ENCODE data around the gene TPCN1. TPM values are rescaled to one million over a fixed set of nuclear protein-coding genes. Genes with fewer than 3 reads are reported as not detected.
A peak's percentile ranks its signal among the peaks of the same experiment; 100 is the strongest.

Gene TPCN1
- total RNA-seq, 2 donors from 2014 or later = 54.7 to 111 TPM

DNA sequence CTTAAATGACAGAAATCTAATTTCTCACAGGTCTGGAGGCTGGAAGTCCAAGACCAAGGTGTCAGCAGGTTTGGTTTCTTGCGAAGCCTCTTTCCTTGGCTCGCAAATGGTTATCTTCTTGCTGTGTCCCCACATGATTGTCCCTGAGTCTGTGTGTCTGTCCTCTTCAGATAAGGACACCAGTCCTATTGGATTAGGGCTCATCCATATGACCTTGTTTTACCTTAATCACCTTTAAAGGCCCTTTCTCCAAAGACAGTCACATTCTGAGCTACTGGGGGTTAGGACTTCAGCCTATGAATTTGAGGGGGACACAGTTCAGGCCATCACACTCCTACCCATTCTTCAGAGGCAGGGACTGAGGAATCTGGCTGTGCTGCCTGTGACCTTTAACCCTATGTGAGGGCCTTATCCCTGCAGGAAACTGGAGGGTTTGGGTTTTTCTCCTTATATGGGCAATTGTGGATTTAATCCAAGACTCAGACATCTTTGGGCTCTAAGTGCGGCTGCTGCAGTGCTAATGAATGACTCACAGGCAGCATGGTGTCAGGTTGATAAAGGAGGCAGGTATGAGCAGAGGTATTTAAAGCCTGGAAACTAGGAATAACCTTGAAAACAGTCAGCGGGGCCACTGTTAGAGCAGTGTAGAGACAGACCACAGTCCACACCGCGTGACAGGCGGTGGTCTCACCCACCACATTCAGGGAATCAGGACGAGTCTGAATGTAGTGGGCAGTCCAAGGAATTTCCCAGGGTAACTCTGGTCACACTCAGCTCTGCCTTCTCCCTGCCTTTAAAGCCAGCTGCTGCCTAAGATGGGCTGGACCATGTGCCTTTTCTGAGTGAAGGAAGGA, 10.2 kb downstream of the TPCN1 start:
- Mint-ChIP-seq H3K36me3 (peaks cover 18 to 53% of the 10 kb centered on the region in 2 donors), H3K27ac (no peak overlapping the region), H3K9me3 (no peaks in the 10 kb centered on the region)
- DNase-seq (ENCODE audit: low spot score in 2 of 2) (peak in 1 of 2 donors; percentile 25), ATAC-seq (no peak)

DNA sequence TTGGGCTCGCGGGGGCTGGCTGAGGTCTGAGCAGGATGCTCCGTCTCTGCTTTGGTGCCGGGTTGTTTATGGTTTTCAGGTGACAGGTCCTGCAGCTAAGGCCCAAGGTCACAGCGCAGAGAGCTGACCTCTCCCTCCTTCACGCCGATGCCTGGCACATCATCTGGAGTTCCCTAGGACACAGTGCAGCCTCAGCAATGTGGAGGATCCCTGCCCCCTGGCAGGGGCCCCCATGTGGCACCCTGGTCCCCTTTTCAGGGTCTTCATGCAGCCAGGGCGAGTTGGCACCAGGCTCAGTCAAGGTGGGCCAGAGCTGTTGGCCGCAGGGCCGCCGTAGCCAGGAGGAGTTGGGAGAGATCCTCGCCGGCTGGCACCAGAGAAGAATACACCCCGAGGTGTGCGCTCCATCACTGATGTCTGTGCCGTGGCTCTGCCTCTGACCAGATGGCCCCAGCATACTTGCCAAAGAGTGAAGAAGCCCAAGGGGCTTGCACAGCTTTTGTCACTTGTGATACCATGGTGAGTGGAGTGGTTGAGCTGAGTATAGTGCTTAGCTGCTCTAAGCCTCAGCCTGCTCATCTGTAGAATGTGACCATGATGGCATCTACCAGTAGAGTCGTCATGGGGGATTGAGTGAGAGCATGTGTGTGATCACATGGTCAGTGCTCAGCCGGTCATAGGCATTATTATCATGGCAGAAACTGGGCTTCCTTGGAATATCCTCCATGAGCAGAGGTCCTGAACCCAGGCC, 11.0 kb downstream of the TPCN1 start:
- Mint-ChIP-seq H3K36me3 (peaks cover 18 to 53% of the 10 kb centered on the region in 2 donors), H3K9me3 (no peaks in the 10 kb centered on the region)
- DNase-seq (ENCODE audit: low spot score in 2 of 2) = peak in 1 of 2 donors; percentile 52

DNA sequence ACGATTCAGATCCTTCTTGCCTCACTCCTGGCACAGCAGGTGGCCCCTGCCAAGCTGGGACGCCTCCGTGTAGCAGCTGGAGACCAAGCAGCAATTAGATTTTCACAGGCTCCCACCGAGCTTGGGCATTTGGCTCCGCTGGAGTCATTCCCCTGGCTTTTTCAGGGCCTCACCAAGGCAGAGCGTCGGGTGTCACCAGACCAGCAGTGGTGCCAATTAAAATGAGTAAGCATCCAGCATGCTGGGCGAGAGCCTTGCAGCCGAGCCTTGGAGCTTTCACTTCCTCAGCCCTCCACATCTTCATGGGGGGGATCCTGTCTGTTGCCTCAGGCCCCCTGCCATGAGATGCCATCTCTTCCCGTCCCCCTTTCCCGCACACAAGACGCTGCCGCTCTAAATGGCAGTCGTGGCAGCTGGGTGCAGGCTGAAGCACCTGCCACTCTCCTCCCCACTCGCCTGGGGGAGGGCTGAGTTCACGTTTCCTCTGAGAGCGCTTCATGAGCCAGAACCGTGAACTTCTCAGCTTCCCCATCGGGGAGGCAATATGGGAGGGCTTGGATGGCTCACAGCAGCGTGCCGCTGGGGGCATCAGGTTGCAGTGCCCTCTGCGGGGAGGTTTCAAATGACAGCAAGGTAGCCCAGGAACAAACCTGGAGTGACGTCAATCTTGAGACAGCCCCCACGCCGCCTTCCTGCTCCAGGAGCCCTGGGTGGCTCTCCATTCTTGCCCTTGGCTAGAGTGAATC, 11.7 kb downstream of the TPCN1 start:
- peaks cover 18 to 45% of the 10 kb centered on the region in 2 donors for H3K36me3 Mint-ChIP-seq
- DNase-seq (ENCODE audit: low spot score in 2 of 2) (peak; percentile 59 to 61), ATAC-seq (peak; percentile 44 to 79)
- H3K9me3 Mint-ChIP-seq = no peaks in the 10 kb centered on the region
- H3K27ac Mint-ChIP-seq = peak overlapping the region; percentile 79 to 93

More for the DNA sequence above, 11.0 kb downstream of the TPCN1 start:
- no peak for ATAC-seq
- peak overlapping the region; percentile 44 to 79 for H3K27ac Mint-ChIP-seq

DNA sequence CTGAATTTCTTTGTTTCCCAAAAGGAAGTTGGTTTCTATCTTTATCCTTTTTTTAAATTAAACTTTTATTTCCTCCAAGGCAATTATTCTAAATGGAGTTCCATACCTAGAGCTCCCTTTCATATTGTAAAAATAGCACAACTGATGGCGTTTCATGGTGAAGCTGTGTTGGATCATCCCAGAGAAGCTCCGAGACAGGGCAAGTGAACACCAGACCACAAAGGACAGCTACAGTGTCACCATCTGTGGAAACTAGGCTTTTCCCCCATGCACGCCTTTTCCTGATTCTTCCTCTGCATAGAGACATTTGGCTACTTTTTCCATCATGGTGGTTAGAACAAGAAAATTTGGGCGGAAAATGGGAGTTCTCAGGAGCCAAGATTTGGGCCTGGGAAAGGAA, 12.7 kb downstream of the TPCN1 start:
- no peak for ATAC-seq
- peak overlapping the region; percentile 55 to 79 for H3K27ac Mint-ChIP-seq
- DNase-seq (ENCODE audit: low spot score in 2 of 2) = no peak
- no peaks in the 10 kb centered on the region for H3K9me3 Mint-ChIP-seq
- H3K36me3 Mint-ChIP-seq = peaks cover 18 to 37% of the 10 kb centered on the region in 2 donors

DNA sequence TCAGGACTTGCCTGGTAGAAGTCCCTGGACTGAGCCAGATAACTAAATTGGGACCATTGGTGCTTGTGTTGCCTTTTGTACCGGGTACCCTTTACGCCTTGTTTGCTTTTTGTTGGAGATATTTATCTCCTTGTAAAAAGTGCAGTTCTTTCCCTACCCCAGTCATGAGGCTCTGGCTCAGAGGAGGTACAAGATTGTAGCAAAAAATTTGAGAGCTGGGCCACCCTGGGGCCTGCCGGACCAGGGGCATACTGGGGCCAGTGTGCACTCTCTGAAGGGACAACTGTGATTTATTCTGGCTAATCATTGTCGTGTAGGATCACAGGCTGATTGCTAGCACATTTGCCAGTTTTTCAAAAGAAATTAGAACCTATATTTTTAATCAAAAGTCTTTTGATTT, 13.2 kb downstream of the TPCN1 start:
- no peak overlapping the region for H3K27ac Mint-ChIP-seq
- H3K36me3 Mint-ChIP-seq = peaks cover 18 to 37% of the 10 kb centered on the region in 2 donors
- DNase-seq (ENCODE audit: low spot score in 2 of 2) (peak in 1 of 2 donors; percentile 21), ATAC-seq (no peak)
- no peaks in the 10 kb centered on the region for H3K9me3 Mint-ChIP-seq

DNA sequence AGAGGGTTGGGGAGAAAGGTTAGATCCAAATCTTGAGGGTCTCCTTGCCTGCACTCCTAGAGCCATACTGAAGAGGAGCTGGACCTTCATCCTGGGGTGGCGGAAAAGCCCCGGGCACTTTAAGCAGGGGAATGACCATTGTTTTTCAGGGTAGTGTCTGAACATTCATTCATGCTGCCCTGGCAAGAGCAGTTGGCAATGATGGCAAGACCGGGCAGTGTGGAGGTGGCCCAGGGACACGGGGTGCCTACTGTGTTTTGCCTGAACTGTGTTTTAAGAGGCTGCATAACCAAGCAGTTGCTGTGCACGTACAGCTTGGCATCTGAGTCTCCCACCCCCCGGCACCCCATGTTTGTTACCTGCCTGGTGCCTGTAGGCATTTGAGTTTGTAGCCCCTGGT, 14.7 kb downstream of the TPCN1 start:
- Mint-ChIP-seq H3K9me3 (no peaks in the 10 kb centered on the region), H3K36me3 (peaks cover 18 to 30% of the 10 kb centered on the region in 2 donors), H3K27ac (peak overlapping the region in 1 of 2 donors; percentile 18)
- ATAC-seq = no peak
- DNase-seq (ENCODE audit: low spot score in 2 of 2) = peak in 1 of 2 donors; percentile 48

DNA sequence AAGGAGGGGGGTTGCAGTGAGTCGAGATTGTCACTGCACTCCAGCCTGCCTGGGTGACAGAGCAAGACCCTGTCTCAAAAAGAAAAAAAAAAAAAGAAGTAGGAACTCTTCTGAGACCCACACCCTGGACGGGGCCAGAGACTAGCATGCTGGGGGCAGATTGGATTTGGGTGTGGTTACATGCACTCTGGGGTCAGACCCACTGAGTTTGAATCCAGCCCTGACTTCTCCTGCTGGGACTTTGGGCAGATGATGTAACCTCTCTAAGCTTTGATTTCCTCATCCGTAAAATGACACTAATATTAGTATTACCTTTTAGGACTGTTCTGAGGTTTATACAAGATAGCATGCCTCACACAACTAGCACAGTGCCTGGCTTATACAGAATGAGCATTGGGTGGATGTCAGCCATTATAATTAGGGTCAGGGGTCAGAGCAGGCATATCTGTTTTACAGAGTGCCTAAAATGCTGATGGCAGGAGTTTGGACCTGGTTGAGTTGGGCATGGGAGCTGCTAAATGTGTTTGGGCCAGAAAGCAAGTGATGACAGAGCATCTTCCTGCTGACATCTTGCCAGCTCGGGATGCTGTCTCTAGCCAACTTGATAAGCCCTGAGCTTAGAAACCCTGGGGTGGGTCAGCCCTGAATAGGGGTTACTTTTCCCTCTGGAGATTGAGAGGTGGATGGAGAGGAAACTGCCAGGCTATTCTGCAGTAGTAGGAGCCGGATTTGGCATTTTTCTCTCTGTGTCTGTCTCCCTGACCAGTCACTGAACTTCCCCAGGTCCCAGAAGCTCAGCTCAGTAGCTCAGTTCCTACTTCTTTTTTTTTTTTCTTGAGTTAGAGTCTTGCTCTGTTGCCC, 15.5 kb downstream of the TPCN1 start:
- H3K27ac Mint-ChIP-seq = peak overlapping the region in 1 of 2 donors; percentile 47
- ATAC-seq (no peak), DNase-seq (ENCODE audit: low spot score in 2 of 2) (no peak)
- H3K36me3 Mint-ChIP-seq = peaks cover 18 to 24% of the 10 kb centered on the region in 2 donors
- H3K9me3 Mint-ChIP-seq = no peaks in the 10 kb centered on the region

DNA sequence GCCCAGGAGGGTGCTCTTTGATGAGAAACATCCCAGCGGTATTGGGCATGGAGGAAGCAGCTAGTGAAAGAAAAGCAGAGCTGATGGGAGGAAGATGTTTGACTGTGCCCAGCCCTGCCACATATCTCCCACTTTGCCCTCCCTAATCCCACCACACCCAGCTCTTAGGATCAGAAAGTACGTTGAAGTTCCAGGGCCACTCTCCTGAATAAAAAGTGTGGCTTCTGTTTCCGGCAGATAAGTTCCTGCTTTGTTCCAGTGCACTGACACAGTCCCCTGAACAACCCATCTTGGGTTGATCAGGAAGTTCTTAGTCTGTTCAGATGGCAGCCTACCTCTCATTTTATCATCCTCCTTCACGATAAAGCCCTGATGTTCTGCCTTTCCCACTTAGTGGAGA, 16.5 kb downstream of the TPCN1 start:
- H3K9me3 Mint-ChIP-seq = no peaks in the 10 kb centered on the region
- peaks cover 10 to 20% of the 10 kb centered on the region in 2 donors for H3K36me3 Mint-ChIP-seq
- H3K27ac Mint-ChIP-seq = no peak overlapping the region
- DNase-seq (ENCODE audit: low spot score in 2 of 2) (no peak), ATAC-seq (no peak)

DNA sequence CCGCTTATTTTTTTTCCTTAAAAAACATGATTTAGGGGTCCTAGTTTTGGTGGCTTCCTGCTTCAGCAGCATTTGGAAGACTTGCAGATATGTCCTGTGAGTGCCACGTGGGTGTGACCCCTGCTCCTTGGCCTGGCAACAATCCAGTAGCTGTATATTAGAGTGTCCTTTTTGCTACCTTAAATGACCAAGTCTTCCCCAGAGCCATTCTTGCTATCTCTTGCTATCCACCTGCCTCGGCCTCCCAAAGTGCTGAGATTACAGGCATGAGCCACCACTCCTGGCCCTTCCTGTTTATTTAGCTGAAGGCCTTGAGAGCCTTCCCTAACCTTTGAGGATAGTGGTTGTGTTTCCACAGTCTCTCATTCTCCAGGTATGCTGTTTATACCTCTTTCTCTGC, 17.0 kb downstream of the TPCN1 start:
- ATAC-seq (no peak), DNase-seq (ENCODE audit: low spot score in 2 of 2) (peak in 1 of 2 donors; percentile 40)
- peaks cover 4 to 15% of the 10 kb centered on the region in 2 donors for H3K36me3 Mint-ChIP-seq
- no peaks in the 10 kb centered on the region for H3K9me3 Mint-ChIP-seq
- H3K27ac Mint-ChIP-seq = peak overlapping the region in 1 of 2 donors; percentile 33

DNA sequence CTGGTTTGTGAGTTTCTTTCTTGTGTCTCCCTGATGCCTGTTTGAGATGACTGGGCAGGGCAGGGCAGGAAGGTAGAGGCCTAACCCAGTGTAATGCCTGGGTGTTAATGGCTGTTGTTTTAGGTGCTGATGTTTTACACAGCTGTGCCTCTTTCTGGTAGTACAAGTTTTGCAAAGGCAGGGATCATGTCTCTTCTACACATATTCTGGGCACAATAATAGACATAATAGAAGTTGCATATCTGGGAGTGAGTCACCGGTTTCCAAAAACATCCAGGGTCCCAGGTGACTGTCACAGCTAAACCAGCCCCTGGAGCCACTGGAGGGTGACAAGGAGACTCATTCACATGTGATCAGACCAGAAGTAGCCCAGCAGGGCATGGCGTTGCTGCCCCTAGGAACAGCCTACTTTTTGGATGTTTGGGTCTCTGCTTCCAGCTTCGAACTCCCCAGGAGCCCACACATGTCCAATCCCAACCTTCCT, 18.1 kb downstream of the TPCN1 start:
- peak; percentile 34 to 46 for ATAC-seq
- Mint-ChIP-seq H3K36me3 (peaks cover 0 to 5% of the 10 kb centered on the region in 2 donors), H3K27ac (peak overlapping the region in 1 of 2 donors; percentile 33), H3K9me3 (no peaks in the 10 kb centered on the region)
- DNase-seq (ENCODE audit: low spot score in 2 of 2) = no peak

DNA sequence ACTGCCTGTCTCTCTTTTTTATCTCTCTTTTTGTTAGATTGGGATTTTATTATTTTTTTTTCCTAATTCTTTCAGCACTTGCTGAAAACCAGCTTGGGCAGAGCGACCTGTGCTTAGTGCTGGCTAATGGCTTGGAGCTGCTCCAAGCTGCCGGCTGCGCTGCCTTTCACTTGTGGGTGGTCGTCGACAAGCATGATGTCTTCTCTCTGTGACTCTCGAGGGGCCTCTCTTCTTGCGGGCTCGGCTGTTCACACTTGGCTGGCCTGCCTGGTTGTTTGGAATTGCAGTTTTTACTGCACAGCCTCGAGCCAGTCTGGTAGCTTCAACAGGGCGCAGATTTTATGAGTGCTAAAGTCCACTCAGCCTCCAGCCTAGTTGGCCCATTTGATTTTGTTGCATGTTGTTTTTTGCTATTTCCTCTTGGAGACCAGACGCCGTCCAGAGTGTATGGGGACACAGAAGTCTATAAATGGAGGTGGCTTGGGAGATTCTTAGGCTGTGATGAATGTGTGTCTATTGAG, 18.6 kb downstream of the TPCN1 start:
- ATAC-seq (no peak), DNase-seq (ENCODE audit: low spot score in 2 of 2) (no peak)
- Mint-ChIP-seq H3K9me3 (no peaks in the 10 kb centered on the region), H3K27ac (no peak overlapping the region), H3K36me3 (peaks cover 0 to 5% of the 10 kb centered on the region in 2 donors)

DNA sequence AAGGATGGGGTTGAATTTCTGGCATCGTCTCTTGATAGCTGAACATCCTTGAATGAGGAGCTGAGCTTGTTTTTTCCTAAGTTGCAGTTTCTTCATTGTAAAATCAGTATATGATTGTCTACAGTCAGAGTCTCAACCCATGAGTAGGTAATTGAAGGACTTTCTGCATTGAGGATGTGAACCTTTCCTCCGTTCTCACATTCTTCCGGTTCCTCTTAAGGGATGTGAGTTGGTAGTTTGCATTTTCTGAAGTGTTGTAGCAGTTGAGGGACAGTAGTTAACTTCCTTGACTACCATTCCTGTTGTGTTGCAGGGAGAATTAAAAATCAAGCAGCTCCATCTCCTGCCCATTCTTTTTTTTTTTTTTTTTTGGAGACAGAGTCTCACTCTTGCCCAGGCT, 19.1 kb downstream of the TPCN1 start:
- no peak for ATAC-seq
- no peaks in the 10 kb centered on the region for H3K9me3 Mint-ChIP-seq
- H3K36me3 Mint-ChIP-seq = peaks cover 0 to 5% of the 10 kb centered on the region in 2 donors
- no peak for DNase-seq (ENCODE audit: low spot score in 2 of 2)
- peak overlapping the region in 1 of 2 donors; percentile 22 for H3K27ac Mint-ChIP-seq

DNA sequence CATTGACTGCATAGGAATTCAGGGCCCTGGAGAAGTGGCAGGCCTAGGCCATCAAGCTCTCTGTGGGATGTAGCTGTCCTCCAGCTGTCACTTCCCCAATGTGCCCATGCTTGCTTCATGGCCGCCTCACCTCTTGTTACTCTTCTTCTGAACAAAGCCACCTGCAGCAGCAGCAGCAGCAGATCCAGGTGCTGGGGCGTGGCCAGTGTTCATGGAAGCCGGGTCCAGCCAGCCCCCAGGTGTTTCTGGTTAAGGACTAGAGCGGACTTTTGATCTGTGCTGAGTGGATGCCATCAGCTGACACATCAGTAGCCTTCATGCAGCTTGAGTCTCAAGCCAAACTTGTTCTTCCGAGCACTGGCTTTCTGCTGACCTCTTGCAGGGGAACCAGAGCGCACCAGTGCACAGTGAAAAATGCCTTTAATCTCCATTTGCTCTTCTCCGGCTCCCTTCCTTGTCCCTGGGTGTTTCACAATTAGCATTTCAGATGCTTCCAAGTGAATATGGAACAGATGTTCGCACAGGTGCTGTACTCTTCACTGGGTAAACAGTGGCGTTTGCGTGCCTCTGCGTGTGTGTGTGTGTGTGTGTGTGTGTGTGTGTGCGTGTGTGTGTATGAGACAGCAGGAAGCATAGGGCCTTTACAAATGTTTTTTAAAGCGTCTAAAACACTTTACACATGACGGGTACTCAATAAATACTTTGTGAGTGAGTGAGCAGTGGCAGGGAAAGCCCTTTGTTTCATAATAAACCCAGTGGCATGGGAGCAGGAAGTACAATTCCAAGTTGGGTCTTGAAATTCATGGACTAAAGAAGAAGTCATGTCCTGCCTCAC, 20.1 kb downstream of the TPCN1 start:
- DNase-seq (ENCODE audit: low spot score in 2 of 2) (no peak), ATAC-seq (no peak)
- peak overlapping the region in 1 of 2 donors; percentile 22 for H3K27ac Mint-ChIP-seq
- peaks cover 0 to 9% of the 10 kb centered on the region in 2 donors for H3K36me3 Mint-ChIP-seq
- H3K9me3 Mint-ChIP-seq = no peaks in the 10 kb centered on the region

DNA sequence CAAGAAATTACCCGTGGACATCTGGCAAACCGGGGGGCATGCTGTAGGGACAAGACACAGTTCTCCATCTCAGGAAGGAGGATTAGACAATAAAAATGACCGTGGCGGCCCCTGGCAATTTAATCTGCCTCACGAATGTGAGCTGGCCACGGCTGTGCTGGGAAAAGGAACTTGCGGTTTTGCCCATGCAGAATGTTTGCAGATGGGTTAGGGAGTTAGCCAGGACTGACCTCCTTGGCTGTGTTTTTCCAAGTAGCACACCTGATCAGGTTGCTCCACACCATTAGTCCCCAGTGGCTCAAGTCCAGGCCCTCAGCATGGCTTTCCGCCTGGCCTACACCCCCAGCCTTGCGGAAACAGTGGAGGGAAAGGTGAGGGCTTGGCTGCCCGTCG, 20.8 kb downstream of the TPCN1 start:
- H3K9me3 Mint-ChIP-seq = no peaks in the 10 kb centered on the region
- peaks cover 0 to 12% of the 10 kb centered on the region in 2 donors for H3K36me3 Mint-ChIP-seq
- DNase-seq (ENCODE audit: low spot score in 2 of 2) = no peak
- no peak overlapping the region for H3K27ac Mint-ChIP-seq
- no peak for ATAC-seq

DNA sequence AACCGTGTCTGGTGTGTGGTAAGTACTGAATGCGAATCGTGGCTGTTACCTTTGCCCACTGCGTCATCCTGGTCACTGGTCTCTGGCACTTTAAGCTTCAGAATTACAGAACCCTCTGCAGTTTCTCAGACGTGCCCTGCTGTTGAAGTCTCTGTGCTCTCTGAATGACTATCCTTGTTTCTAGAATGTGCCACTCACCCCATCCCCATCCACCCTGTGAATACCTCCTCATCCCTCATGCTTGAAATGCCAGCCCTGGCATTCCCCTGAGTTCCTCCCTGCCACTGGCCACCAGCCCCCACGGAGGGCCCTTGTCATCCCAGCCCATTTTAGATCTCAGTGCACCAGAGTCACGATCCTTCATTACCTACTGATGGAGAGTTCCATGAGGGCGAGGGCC, 21.3 kb downstream of the TPCN1 start:
- Mint-ChIP-seq H3K36me3 (peaks cover 0 to 12% of the 10 kb centered on the region in 2 donors), H3K27ac (peak overlapping the region in 1 of 2 donors; percentile 93), H3K9me3 (no peaks in the 10 kb centered on the region)
- DNase-seq (ENCODE audit: low spot score in 2 of 2) (no peak), ATAC-seq (no peak)
